HG02973 (cell line): ENCODE data around the gene LAMB4.

Source experiments
- ATAC-seq: cut with Tn5 transposase; IDR thresholded peaks from one replicate; pipeline ENCODE4 v1.9.1; 2021; ENCODE audit warnings: moderate library complexity; ENCODE audit not compliant: unreplicated experiment

Gene LAMB4

DNA sequence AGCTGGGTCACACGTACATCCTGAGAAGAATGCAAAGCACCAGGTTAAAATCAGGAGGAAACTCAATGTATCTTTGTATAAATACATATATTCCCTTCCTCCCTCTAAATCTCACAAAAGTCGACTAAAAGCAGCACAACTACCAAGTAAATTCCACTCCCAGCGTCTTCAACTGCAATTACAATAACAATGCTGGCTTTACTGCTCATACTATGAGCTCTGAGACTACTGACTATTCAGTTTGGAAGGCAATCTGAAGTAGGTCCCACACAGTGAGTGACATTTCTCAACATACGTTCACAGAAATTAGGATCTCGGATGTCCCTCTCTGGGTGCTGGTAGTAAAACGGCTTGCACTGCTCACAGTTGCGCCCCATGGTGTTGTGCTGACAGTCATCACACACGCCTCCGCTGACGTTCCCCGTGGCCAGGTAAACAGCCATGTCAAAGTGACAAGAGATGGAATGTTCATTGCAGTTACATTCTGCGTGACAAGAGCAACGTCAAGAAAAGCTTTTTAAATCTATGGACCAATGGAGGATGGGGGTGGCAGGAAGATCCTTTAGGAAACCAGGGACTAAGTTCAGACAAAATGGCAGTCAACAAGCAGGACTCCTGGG is 154.7 kb downstream of the LAMB4 start:
- ATAC-seq: no peak

DNA sequence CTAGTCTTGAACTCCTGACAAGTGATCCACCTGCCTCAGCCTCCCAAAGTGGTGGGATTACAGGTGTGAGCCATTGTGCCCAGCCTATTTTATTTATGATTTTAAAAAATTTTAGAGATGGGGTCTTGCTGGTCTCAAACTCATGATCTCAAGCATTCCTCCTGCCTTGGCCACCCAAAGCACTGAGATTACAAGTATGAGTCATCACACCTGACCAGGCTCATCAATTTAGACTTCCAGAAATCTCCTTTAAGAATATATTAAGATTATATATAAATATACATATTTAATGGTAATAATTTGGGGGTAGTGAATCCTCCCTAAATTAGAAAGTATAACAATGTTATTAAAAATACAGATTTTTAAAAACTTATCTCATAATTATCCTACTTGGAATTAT is 156.3 kb downstream of the LAMB4 start:
- ATAC-seq: no peak
